ENCODE results near the gene SMIM35. TPM values are rescaled to one million over a fixed set of nuclear protein-coding genes. Genes with fewer than 3 reads are reported as not detected.

The SMIM35 gene
- total RNA-seq, 1 experiment from 2014 or later: not detected

- Mint-ChIP-seq H3K36me3 (ENCODE audit: insufficient read depth in 1 of 3, low read depth in 3 of 3) (no peaks in the 10 kb centered on the region), H3K27ac (no peak overlapping the region)
Measured at GRCh38 chr11:118124929-118125535, 38.3 kb upstream of the SMIM35 start.

More at GRCh38 chr11:118124929-118125535, 38.3 kb upstream of the SMIM35 start:
- no peaks in the 10 kb centered on the region for H3K27me3 ChIP-seq (ENCODE audit: insufficient read depth, low read length)
- H3K56ac ChIP-seq (ENCODE audit: insufficient read length, low read depth, low read length): no peak overlapping the region
- Mint-ChIP-seq H3K9me3 (peaks cover 0 to 2% of the 10 kb centered on the region in 2 experiments; a peak in 2 of 5 replicates), H3K27me3 (ENCODE audit: low read depth) (peaks cover 8% of the 10 kb centered on the region), H3K4me3 (no peak overlapping the region), H3K4me1 (peaks cover 6 to 12% of the 10 kb centered on the region in 2 experiments)
- no peaks in the 10 kb centered on the region for H3K4me1 ChIP-seq (ENCODE audit: insufficient read depth, low read length)
- no peak overlapping the region for H3K18ac ChIP-seq (ENCODE audit: insufficient read length, low read depth, low read length)
- WGBS (ENCODE audit: extremely low coverage, insufficient read length, low lambda C conversion rate): no CpG with 5 or more reads among the region's 8 CpGs
- no peak overlapping the region for H2AK5ac ChIP-seq (ENCODE audit: insufficient read length, low read length)
- no peak overlapping the region for H3K4me2 ChIP-seq (ENCODE audit: insufficient read depth, insufficient read length, low read length)
- TF ChIP-seq, protein P1, sequence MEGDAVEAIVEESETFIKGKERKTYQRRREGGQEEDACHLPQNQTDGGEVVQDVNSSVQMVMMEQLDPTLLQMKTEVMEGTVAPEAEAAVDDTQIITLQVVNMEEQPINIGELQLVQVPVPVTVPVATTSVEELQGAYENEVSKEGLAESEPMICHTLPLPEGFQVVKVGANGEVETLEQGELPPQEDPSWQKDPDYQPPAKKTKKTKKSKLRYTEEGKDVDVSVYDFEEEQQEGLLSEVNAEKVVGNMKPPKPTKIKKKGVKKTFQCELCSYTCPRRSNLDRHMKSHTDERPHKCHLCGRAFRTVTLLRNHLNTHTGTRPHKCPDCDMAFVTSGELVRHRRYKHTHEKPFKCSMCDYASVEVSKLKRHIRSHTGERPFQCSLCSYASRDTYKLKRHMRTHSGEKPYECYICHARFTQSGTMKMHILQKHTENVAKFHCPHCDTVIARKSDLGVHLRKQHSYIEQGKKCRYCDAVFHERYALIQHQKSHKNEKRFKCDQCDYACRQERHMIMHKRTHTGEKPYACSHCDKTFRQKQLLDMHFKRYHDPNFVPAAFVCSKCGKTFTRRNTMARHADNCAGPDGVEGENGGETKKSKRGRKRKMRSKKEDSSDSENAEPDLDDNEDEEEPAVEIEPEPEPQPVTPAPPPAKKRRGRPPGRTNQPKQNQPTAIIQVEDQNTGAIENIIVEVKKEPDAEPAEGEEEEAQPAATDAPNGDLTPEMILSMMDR (conservative IDR thresholded peaks at IDR 0.05): no peak
- H3K79me2 ChIP-seq (ENCODE audit: insufficient read depth, low read length): no peaks in the 10 kb centered on the region
- DNase-seq: no peak
- no peak overlapping the region for H4K5ac ChIP-seq (ENCODE audit: insufficient read length, low read depth, low read length)
- no peak overlapping the region for H2BK12ac ChIP-seq (ENCODE audit: insufficient read length, low read depth, low read length)
- no peak overlapping the region for H2BK20ac ChIP-seq (ENCODE audit: low read depth, low read length, poor library complexity, severe bottlenecking)
- no peak overlapping the region for H3K14ac ChIP-seq (ENCODE audit: insufficient read depth, low read length)
- no peak overlapping the region for H2BK5ac ChIP-seq (ENCODE audit: insufficient read length, low read length)
- H3K23ac ChIP-seq (ENCODE audit: insufficient read length, low read depth, low read length): no peak overlapping the region
- no peaks in the 10 kb centered on the region for H3K9me3 ChIP-seq (ENCODE audit: control insufficient read depth, low read depth, low read length)
- no peaks in the 10 kb centered on the region for H4K20me1 ChIP-seq (ENCODE audit: control insufficient read depth, insufficient read depth, insufficient read length)
- no peak overlapping the region for H3K9ac ChIP-seq (ENCODE audit: extremely low read depth, insufficient read length, low read length)
- no peak overlapping the region for H4K91ac ChIP-seq (ENCODE audit: insufficient read length, low read depth, low read length)
- H3K4ac ChIP-seq (ENCODE audit: low read depth, low read length): no peak overlapping the region
- no peak overlapping the region for H3T11ph ChIP-seq (ENCODE audit: low read length)
- no peaks in the 10 kb centered on the region for H3K23me2 ChIP-seq (ENCODE audit: insufficient read length, low read depth, low read length, poor library complexity, severe bottlenecking)
- H3K27ac ChIP-seq (ENCODE audit: insufficient read length, low read depth, low read length): no peak overlapping the region
- H4K8ac ChIP-seq (replicated peaks; ENCODE audit: insufficient read length, low read depth, low read length): no peak overlapping the region
- H2BK120ac ChIP-seq (ENCODE audit: low read depth, low read length, poor library complexity, severe bottlenecking): no peak overlapping the region
- no peak overlapping the region for H2BK15ac ChIP-seq (ENCODE audit: low read depth, low read length)
- no peak overlapping the region for H2AFZ ChIP-seq (ENCODE audit: low read length)
- no peaks in the 10 kb centered on the region for H3K79me1 ChIP-seq (ENCODE audit: insufficient read depth, low read depth, low read length, poor library complexity, severe bottlenecking)

Data from H9 (cell line).